ENCODE measurements around the gene MTHFD2L.
"Not testable (repeated sequence)": the region's sequence is repeated elsewhere in the genome, so short reads cannot be mapped to it uniquely, and the experiment has no call there.

Gene MTHFD2L

GRCh38 chr4:74311696-74312313 lies 153.9 kb downstream of the MTHFD2L start:
- no peak for DNase-seq

- no peak for DNase-seq
Observed at GRCh38 chr4:74314329-74314728, 156.4 kb downstream of the MTHFD2L start.

GRCh38 chr4:74314944-74315343 lies 157.0 kb downstream of the MTHFD2L start:
- DNase-seq, result no peak

- DNase-seq, result no peak
Observed at GRCh38 chr4:74315376-74315775, 157.5 kb downstream of the MTHFD2L start.

- no peak for DNase-seq
Observed at GRCh38 chr4:74316397-74316796, 158.5 kb downstream of the MTHFD2L start.

GRCh38 chr4:74317616-74318246 lies 159.8 kb downstream of the MTHFD2L start:
- no peak for DNase-seq

- DNase-seq, result no peak
Observed at GRCh38 chr4:74318276-74318675, 160.4 kb downstream of the MTHFD2L start.

- DNase-seq, result no peak
Observed at GRCh38 chr4:74319470-74319869, 161.6 kb downstream of the MTHFD2L start.

- no peak for DNase-seq
Observed at GRCh38 chr4:74320559-74321118, 162.7 kb downstream of the MTHFD2L start.

- DNase-seq, result no peak
Observed at GRCh38 chr4:74322301-74322700, 164.4 kb downstream of the MTHFD2L start.

GRCh38 chr4:74323663-74324062 lies 165.7 kb downstream of the MTHFD2L start:
- DNase-seq, result no peak

GRCh38 chr4:74324262-74324661 lies 166.3 kb downstream of the MTHFD2L start:
- no peak for DNase-seq

- DNase-seq, result no peak
Observed at GRCh38 chr4:74325886-74326285, 168.0 kb downstream of the MTHFD2L start.

GRCh38 chr4:74327762-74328161 lies 169.8 kb downstream of the MTHFD2L start:
- DNase-seq, result no peak

- DNase-seq, result no peak
Observed at GRCh38 chr4:74328501-74328900, 170.6 kb downstream of the MTHFD2L start.

GRCh38 chr4:74329307-74329706 lies 171.4 kb downstream of the MTHFD2L start:
- DNase-seq, result no peak

- DNase-seq, result no peak
Observed at GRCh38 chr4:74330295-74330750, 172.4 kb downstream of the MTHFD2L start.

GRCh38 chr4:74331252-74331651 lies 173.3 kb downstream of the MTHFD2L start:
- no peak for DNase-seq

GRCh38 chr4:74331944-74332343 lies 174.0 kb downstream of the MTHFD2L start:
- no peak for DNase-seq

GRCh38 chr4:74334636-74335035 lies 176.7 kb downstream of the MTHFD2L start:
- DNase-seq, result no peak

- DNase-seq, result no peak
Observed at GRCh38 chr4:74335341-74336021, 177.6 kb downstream of the MTHFD2L start.

GRCh38 chr4:74338792-74339333 lies 180.9 kb downstream of the MTHFD2L start:
- no peak for DNase-seq

- DNase-seq, result no peak
Observed at GRCh38 chr4:74339501-74339900, 181.6 kb downstream of the MTHFD2L start.

- DNase-seq, result not testable (repeated sequence)
Observed at GRCh38 chr4:74340421-74340820, 182.5 kb downstream of the MTHFD2L start.

All from CD4-positive, alpha-beta T cell treated with Interleukin-15 for 1 hour (primary cell).